BE2C (cell line): ENCODE data around the gene SLIT1.

ENCODE experiments used
- DNase-seq: peaks from one replicate; pipeline ENCODE4 v3.0.0-alpha.2; 2020
- H3K27me3 ChIP-seq: fragments of 250-450 bp; sonication (Bioruptor Pico); 2 replicates; pipeline ENCODE4 v1.5.1; 2020; ENCODE audit warnings: mild to moderate bottlenecking
- H3K36me3 ChIP-seq: fragments of 250-450 bp; sonication (Bioruptor Pico); 2 replicates; pipeline ENCODE4 v1.5.1; 2020; ENCODE audit warnings: mild to moderate bottlenecking
- H3K4me1 ChIP-seq: fragments of 250-450 bp; sonication (Bioruptor Pico); 2 replicates; pipeline ENCODE4 v1.5.1; 2020
- H3K4me3 ChIP-seq: 2 replicates; pipeline ENCODE4 v1.5.1; 2011; ENCODE audit warnings: low read depth, low read length
- H3K9me3 ChIP-seq: fragments of 250-450 bp; sonication (Bioruptor Pico); 2 replicates; pipeline ENCODE4 v1.5.1; 2020
- CTCF ChIP-seq: IDR thresholded peaks from 2 replicates; pipeline ENCODE4 v1.5.1; 2012; ENCODE audit warnings: mild to moderate bottlenecking, low read depth, low read length

The SLIT1 gene

DNA sequence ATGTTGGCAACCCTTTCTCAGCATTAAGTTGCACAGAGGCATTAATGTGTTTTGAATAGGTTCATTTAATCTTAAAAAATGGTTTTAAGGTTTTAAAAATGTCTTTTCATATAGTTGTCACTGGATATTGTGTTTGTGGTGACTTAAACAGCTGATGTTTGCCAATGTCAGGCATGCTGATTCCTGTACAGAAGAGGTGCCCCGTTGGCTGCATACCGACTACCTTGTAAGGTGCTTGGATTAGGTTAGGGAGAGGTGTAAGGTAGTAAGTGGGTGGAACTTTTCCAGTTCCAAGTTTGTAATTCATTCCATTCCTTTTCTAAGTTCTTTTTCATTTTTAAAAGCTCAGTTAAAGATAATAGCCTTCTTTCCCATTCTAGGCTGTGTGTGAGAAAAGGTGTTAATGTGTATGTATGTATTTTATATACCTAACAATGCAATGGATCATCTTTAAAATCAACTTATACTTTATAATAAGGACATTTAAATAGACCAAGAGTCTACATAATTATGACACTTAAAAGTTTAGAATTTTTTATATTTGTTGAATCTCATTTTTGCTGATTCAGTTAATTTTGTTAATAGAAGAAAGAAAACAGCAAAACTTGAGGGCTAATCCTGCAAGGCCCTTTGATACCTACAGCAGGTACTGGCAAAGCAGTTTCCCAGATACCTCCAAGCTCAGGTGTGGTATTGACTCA is 198.5 kb downstream of the SLIT1 start:
- no peak for TF ChIP-seq CTCF
- Histone ChIP-seq H3K9me3 (no peaks in the 10 kb centered on the region), H3K4me3 (no peak overlapping the region), H3K36me3 (no peaks in the 10 kb centered on the region), H3K4me1 (no peaks in the 10 kb centered on the region), H3K27me3 (no peaks in the 10 kb centered on the region)
- DNase-seq = no peak

DNA sequence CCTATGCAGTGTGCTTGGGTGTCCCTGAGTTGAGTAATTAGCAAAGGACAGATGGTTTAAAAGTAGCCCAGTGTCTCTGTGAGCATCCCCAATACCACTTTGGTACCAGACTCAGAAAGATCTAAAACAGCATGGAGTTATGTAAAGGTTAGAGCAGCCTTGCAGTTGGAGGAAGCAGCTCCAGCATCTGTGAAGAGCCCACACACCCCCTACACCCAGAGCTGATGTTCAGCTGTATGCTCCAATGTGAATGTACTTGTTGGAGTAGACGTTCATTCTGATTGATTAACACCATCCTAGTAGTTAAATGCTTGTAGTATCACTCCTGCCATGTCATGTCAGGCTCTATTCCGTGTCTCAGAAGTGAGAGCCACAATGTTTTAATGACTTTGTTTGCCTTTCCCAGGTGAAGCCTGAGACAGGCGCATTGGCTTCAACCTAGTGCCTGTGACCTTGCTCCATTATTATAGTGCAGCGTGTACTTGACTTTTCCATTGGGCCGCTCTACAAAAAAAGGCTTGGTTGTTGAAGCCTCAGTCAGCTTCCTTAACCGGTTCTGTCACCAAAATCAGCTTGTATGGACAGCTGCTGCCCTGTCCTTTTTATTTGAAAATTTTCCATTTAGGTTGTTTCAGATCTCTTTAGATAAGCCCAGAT is 199.4 kb downstream of the SLIT1 start:
- H3K27me3 ChIP-seq = no peaks in the 10 kb centered on the region
- no peak for DNase-seq
- H3K4me1 ChIP-seq = no peaks in the 10 kb centered on the region
- no peaks in the 10 kb centered on the region for H3K9me3 ChIP-seq
- H3K4me3 ChIP-seq = no peak overlapping the region
- H3K36me3 ChIP-seq = peaks cover 7% of the 10 kb centered on the region; the same call in 1 of the 2 replicates
- no peak for TF ChIP-seq CTCF

GRCh38 chr10:96984541-96985131 is 201.1 kb downstream of the SLIT1 start:
- no peaks in the 10 kb centered on the region for H3K9me3 ChIP-seq
- no peaks in the 10 kb centered on the region for H3K27me3 ChIP-seq
- H3K4me1 ChIP-seq = no peaks in the 10 kb centered on the region
- TF ChIP-seq CTCF = no peak
- DNase-seq = no peak
- peaks cover 11% of the 10 kb centered on the region; the same call in 1 of the 2 replicates for H3K36me3 ChIP-seq
- no peak overlapping the region for H3K4me3 ChIP-seq

GRCh38 chr10:96982149-96982930 is 203.4 kb downstream of the SLIT1 start:
- DNase-seq = no peak
- H3K27me3 ChIP-seq = no peaks in the 10 kb centered on the region

GRCh38 chr10:96978621-96979154 is 207.1 kb downstream of the SLIT1 start:
- no peaks in the 10 kb centered on the region for H3K9me3 ChIP-seq
- no peak overlapping the region for H3K4me3 ChIP-seq
- DNase-seq = no peak
- H3K27me3 ChIP-seq = no peaks in the 10 kb centered on the region
- peaks cover 11% of the 10 kb centered on the region; the same call in 1 of the 2 replicates for H3K36me3 ChIP-seq
- TF ChIP-seq CTCF = no peak
- H3K4me1 ChIP-seq = no peaks in the 10 kb centered on the region

More at GRCh38 chr10:96982149-96982930, 203.4 kb downstream of the SLIT1 start:
- Histone ChIP-seq H3K9me3 (no peaks in the 10 kb centered on the region), H3K4me3 (no peak overlapping the region), H3K4me1 (no peaks in the 10 kb centered on the region), H3K36me3 (peaks cover 11% of the 10 kb centered on the region; the same call in 1 of the 2 replicates)
- no peak for TF ChIP-seq CTCF
